ENCODE data around the gene FGF7.
"Not testable (repeated sequence)": the region's sequence is repeated elsewhere in the genome, so short reads cannot be mapped to it uniquely, and the experiment has no call there.

The FGF7 gene

GRCh38 chr15:49439678-49440395 lies 16.8 kb downstream of the FGF7 start:
- no peak for DNase-seq

DNA sequence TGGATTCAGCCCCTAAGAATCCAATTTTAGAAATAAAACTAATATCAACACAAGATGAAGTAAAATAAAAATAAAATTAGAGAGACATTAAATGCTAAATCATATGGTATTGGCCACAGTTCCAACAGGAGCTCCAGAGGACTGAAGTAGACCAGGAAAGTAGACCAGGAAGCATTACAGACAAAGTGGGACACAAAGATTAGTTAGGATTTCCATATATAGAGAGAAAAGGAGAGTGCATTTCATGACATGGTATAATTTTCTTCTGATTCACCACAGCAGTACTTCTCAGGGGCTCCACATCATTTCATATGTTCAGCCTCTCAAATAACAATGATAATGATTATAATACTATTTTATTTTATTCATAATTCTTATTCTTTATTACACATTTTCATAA lies 18.3 kb downstream of the FGF7 start:
- no peak for DNase-seq

GRCh38 chr15:49441816-49442215 lies 18.8 kb downstream of the FGF7 start:
- DNase-seq, result no peak

GRCh38 chr15:49452595-49452994 lies 29.6 kb downstream of the FGF7 start:
- DNase-seq, result no peak

- DNase-seq, result no peak
Measured at GRCh38 chr15:49456166-49456565, 33.1 kb downstream of the FGF7 start.

- DNase-seq, result no peak
Measured at GRCh38 chr15:49458145-49458544, 35.1 kb downstream of the FGF7 start.

GRCh38 chr15:49460411-49460941 lies 37.4 kb downstream of the FGF7 start:
- no peak for DNase-seq

- DNase-seq, result no peak
Measured at GRCh38 chr15:49462232-49462844, 39.3 kb downstream of the FGF7 start.

DNA sequence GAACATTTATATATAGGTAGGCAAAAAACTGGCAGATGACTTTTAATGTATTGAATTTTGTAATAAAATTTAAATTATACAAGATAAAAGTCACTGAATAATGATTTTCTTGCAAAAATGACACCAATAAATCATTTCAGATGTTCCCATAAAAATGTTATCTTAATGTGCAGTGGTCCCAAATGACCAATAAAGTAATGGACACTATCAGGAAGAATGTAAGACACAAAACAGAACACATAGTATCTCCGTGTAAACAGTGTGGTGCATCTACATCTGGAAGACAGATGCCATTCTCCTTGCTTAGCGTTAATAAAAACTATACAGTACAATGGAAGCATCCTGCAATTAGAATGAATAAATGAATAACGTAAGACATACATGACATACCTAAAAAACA lies 41.5 kb downstream of the FGF7 start:
- no peak for DNase-seq

- no peak for DNase-seq
Measured at GRCh38 chr15:49466119-49466518, 43.1 kb downstream of the FGF7 start.

- DNase-seq, result no peak
Measured at GRCh38 chr15:49467746-49468480, 44.9 kb downstream of the FGF7 start.

GRCh38 chr15:49468481-49468839 lies 45.4 kb downstream of the FGF7 start:
- DNase-seq, result no peak

DNA sequence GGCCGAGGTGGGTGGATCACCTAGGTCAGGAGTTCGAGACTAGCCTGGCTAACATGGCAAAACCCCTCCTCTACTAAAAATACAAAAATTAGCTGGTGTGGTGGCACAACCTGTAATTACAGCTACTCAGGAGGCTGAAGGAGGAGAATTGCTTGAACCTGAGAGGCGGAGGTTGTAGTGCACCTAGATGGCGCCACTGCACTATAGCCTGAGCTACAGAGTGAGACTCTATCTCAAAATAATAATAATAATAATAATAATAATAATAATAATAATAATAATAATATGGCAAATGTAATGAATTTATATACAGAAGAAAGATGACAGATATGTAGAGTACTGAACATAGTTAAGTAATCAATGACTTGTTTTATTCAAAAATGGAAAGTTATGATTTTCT lies 48.2 kb downstream of the FGF7 start:
- peak; percentile 62 for DNase-seq

GRCh38 chr15:49471733-49472132 lies 48.7 kb downstream of the FGF7 start:
- DNase-seq, result no peak

- no peak for DNase-seq
Measured at GRCh38 chr15:49472338-49472737, 49.3 kb downstream of the FGF7 start.

DNA sequence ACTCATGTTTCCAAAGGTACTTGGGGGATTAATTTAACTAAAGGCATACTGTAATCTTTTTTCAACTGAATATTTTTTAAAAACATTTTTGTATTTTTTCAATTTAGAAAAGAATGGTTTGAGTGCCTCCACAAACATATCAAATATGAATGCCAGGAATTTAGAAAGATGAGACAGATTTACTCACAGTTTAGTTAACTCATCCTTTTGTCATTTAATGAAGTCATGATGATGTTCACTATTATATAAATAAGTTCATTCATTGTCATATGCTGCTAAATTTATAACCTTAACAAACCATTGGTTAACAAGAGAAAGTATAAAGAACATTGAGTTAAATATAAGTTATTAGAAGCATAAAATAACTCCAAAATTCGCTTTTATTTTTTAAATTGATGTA lies 50.0 kb downstream of the FGF7 start:
- DNase-seq, result no peak

DNA sequence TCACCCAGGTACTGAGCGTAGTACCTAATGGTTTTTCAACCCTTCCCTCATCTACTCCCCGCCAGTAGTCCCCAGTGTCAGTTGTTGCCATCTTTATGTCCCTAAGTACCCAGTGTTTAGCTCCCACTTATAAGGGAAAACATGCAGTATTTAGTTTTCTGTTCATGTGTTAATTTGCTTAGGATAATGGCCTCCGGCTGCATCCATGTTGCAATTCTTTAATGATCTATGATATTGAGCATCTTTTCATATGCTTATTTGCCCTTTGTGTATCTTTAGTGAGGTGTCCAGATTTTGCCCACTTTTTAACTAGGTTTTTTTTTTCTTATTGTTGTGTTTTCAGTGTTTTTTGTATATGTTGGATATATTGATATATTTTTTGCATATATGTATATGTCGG lies 55.0 kb downstream of the FGF7 start:
- DNase-seq, result not testable (repeated sequence)

GRCh38 chr15:49478982-49479381 lies 55.9 kb downstream of the FGF7 start:
- not testable (repeated sequence) for DNase-seq

- not testable (repeated sequence) for DNase-seq
Measured at GRCh38 chr15:49485401-49485800, 62.4 kb downstream of the FGF7 start.

- DNase-seq, result no peak
Measured at GRCh38 chr15:49490966-49491365, 67.9 kb downstream of the FGF7 start.

GRCh38 chr15:49492151-49492550 lies 69.1 kb downstream of the FGF7 start:
- no peak for DNase-seq

DNA sequence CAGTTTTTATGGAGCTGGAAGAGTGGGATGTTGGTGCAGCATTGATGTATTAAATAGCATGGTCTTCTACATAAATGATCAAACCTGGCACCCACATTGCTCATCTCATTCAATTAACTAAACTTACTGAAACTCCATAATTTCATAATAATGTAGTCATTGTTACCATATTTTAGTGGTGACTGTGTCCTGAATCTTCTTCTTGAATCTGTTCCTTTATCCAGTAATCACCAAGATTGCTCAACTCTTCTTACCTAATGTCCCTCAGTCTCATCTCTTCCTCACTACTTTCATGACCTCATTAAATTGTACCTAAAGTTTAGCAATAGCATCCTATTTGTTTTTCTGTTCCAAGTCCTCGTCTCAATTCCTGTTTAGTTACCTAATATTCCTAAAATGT lies 69.8 kb downstream of the FGF7 start:
- no peak for DNase-seq

- DNase-seq, result no peak
Measured at GRCh38 chr15:49494842-49495241, 71.8 kb downstream of the FGF7 start.
